ENCODE data around the gene BRD7.

Gene BRD7

DNA sequence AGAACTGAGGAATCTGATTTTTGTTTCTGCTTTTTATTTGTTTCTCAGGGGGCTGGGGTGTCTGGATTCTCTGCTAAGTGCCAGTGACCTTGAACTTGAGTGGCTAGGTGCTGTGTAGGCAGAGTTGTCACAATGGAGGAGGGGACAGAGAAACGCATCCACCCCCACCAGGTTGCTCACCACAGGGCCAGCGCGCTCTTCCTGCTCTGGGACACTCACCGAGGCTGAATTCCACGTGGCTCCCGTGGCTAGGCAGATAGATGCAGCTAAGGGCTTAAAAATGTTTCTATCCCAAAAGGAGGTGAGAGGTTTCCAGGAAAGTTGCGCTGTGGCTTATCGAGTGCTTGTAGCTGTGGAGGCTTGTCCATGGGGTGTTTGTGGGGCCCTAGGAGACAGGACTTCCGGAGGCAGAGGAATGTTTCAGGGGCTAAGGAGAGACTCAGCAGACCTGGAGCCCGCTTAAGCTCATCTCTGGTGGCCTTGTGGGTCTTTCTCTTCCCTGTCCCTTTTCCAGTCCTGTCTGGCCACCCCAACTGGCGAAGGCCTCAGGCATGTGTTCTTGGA, 65.7 kb downstream of the BRD7 start:
- DNase-seq = no peak

DNA sequence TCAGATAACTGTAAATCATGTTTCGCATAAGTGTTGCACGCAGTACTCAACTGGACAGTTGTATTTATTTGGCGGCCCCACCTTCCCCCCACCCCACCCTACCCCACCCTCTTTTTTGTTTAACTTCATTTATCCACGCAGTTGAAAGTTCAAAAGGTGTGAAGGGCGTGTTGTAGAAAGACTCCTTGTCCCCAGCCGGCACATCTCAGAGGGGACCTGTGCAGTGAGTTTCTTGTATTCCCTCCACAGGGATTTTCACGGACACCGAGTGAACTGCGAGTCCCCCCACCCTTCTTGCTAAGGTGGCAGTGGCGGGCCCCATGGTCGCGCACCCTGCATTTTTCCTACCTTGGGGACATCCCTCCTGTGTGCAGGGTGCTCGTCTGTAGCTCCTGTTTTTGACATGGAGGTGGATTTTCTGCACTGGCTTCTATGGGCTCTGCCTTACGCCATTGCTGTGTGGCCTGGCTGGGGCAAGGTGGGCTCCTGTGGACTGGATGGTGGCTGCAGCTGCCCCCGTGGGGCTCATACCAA, 66.2 kb downstream of the BRD7 start:
- DNase-seq = no peak

DNA sequence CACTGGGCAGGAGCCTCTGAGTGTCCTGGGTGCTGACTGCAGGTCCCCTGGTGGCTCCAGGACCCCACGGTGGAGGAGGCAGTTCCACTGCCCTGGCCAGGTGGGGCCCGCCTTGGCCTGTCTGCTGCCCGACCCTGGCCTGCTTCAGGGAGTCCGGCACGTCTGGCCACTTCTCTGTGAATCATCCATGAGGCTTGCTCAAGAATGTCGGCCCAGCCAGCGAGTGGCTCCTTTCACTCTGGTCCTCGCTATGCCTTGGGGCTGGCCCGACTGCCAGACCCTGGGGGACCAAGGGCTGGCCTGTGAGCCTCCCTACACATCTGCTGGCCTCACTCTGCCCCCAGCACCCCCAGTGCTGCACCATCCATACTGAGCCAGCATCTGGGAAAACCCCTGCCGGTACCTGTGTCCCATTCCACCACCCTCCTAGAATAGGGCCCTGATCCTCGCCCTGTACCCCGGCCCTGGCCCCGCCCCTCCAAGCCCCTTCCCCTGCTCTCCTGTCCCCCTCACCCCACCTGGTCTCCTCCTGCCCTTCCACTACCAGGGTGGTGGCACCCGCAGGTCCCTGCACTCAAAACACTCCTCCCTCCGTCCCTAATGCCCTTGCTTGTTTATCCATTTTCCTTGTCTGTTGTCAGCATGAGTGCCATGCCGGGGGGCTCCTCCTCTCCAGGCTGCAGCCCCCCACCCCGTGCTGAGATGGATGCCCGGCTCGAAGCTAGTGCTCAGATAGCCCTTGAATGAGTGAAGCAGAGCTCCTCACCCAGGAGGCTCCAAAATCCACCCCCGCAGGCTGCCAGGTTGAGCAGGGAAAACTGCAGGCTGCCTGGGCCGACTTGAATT, 66.9 kb downstream of the BRD7 start:
- no peak for DNase-seq

DNA sequence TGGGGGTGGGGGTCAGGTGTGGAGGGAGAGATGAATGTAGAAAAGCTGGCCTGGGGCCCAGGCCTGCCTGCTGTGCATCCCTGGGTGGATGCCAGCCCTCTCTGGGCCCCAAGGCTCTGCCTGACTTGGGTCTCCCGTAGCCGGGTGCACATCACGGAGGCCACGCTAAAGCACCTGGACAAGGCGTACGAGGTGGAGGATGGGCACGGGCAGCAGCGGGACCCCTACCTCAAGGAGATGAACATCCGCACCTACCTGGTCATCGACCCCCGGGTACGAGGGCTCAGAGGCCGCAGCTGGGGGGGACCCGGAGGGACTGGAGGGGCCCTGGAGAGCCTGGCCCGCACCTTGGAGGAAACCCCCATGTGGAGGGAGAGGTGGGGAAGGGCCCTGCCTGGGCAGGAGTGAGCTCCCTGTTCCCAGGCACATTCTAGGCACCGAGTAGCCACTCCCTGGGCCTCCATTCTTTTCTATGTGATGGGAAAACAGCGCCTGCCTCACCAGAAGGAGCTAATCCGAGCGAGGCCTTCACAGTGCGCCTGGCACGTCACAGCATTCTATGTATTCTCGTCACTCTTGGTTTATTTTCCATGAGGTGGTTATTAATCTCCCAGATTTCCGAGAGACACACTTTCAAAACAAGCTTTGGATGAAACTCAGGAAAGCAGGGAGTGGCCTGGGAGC, 67.7 kb downstream of the BRD7 start:
- no peak for DNase-seq

DNA sequence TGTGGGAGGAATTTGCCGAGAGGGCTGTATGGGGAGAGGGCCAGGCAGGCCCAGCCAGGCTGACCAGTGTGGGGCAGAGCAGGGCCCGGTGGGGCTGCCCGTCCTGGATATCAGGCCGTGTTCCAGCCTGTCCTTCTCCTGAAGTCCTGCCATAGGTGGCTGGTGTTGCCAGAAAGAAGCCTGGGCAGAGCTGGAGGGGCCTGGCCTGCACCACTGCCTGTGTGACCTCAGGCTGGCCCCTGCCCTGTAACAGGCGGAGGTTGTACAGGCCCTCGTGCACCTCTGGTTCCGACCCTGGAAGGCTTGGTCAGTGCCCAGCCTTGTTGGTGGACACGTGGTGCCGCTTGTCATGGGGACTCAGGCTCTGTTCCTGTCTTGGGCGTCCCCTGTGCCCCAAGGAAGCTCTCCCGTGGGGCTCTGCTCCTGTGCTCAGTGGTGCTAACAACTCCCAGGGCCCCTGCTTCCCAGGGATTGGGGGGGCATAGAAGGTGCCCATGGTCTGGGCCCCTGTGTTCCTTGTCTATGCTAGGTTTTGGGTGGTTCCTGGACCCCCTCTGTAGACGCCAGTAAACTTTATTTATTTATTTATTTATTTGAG, 69.2 kb downstream of the BRD7 start:
- no peak for DNase-seq

DNA sequence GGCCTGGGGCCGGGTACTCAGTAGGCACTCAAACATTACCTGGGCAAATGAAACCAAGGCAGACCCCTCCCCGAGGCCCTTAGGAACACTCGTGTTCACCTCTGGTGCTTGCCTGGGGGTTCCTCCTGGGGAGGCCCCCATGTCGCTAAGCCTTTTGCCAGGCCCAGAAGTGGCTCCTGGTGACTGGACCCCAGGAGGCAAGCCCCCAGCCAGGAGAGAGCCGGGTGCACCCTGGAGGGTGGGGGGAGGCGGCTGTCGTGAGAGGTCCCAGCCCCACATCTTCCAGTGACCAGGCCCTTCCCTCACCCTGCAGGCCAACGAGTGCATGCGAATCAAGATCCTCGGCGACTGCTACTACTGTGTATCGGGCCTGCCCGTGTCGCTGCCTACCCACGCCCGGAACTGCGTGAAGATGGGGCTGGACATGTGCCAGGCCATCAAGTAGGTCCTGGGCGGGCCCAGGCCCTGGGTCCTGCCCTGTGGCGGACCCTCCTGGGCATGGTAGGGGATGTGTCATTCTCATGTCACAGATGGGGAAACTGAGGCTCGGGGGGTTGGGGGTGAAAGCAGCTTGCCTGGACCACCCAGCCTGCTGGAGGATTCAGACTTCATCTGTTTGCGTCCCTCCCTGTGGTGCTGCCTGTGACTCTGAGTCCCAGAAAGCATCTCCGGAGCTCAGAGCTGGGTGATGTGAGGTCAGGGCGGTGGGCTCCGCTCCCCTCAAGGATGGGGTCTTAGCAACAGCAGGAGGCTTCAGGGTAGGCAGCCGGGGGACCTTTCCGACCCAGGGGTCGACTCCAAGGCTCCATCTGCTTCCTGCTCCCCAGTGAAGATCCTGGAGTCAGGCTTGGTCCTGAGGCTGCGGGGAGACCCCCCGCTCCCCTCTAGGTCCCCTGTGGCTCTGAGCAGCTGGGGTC, 69.9 kb downstream of the BRD7 start:
- DNase-seq = no peak

DNA sequence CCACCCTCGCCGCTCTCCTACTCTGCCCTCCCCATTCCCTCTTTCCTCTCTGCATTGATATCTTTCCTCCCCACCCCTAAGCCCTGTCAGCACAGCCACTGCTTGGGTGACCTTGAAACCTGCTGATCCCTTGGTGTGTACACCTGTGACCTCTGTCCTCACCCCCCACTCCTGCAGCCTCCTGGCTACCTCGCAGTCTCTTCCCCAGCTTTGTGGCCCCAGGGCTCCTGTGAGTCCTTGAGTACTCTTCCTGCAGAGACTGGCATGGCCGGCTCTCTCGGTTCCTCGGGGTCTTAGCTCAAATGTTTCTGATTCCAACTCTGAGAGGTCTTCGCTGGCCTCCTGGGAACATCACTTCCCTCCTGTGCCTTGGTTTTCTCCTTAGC, 70.7 kb downstream of the BRD7 start:
- no peak for DNase-seq

DNA sequence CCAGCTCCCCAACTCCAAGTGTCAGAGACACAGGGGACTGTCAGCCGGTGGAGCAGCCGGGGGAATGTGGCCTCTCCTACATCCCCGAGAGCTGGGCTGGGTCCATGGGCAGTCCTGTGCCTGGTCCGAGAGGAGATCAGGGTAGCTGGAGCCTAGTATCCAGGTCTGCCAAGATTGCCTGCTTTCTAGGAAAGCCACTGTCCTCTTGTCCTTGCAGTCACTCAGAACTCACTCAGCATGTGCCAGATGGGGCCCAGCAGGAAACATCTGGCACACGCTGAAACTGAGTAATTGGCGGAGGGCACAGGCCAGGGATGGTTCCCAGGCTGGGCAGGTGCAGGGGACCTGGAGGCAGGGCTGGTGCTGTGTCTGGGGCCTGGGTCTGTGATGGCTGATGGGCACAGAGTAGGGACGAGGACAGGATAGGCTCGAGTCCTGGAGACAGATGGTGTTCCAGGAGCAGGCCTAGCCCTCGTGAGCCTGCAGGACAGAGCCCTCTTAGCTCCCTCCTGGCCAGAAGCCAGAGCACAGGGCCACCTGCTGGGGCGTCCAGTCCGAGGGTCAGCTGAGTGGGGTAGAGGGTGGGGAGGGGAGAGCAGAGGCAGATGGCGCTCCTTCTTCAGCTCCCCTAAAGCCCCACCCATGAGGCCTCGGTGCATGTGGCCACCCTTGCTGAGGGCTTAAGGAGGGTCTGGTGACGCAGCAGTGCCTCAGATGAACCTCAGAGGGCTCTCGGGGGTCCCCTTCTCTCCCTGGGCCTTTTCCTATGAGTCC, 71.3 kb downstream of the BRD7 start:
- no peak for DNase-seq

DNA sequence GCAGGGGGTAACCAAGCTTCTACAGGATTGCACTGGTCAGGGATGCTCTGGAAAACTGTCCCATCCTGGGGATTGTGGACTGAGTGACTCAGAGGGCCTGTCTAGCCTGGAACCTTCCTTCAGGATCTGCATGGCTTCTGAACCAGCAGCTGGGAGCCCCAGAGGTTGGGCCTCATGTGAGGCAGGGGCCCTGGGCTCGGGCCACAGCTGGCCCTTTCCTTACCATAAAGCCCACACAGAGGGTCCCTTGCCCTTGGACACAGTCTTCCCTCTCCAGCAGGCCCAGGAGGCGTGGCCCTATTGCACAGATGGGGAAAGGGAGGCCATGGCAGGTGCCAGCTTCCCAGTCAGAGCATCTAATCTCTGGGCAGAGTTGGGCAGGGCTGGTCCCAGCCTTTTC, 72.0 kb downstream of the BRD7 start:
- DNase-seq = no peak

DNA sequence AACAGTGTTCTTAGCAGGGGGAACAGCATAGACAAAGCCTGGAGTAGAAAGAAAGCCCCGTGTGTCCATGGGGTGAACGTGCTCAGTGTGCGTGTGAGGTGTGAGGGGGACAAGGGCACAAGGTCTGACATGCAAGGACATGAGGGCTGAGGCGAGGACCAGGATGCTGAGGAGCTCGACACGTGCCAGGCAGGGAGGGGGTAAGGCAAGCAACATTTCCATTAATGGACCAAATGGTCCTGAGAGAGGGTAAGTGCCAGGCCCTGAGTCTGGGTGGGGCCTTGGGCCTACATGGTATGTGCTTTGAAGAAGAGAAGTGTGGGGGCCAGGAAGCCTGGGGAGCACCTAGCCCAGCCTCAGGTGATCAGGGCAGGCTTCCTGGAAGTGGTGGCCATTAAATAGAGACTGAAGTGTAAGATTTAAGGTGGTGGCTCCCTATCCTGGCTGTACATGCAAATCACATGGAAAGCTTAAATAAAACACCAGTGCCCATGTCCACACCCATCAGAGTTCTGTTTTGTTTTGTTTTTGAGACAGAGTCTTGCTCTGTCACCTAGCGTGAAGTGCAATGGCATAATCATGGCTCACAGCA, 73.2 kb downstream of the BRD7 start:
- DNase-seq = no peak

DNA sequence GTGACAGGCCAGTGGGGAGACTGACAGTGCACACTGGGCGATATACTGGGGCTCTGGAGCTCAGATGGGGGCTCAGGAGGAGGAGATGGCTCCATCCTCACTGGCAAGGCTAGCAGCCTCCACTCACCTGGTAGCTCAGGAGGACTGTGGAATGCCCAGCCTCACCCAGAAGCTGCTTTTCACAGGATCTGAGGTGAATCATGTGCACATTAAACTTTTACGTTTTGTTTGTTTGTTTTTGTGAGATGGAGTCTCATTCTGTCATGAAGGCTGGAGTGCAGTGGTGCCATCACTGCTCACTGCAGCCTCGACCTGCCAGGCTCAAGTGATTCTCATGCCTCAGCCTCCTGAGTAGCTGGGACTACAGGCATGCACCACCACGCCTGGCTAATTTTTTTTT, 73.8 kb downstream of the BRD7 start:
- DNase-seq = no peak

DNA sequence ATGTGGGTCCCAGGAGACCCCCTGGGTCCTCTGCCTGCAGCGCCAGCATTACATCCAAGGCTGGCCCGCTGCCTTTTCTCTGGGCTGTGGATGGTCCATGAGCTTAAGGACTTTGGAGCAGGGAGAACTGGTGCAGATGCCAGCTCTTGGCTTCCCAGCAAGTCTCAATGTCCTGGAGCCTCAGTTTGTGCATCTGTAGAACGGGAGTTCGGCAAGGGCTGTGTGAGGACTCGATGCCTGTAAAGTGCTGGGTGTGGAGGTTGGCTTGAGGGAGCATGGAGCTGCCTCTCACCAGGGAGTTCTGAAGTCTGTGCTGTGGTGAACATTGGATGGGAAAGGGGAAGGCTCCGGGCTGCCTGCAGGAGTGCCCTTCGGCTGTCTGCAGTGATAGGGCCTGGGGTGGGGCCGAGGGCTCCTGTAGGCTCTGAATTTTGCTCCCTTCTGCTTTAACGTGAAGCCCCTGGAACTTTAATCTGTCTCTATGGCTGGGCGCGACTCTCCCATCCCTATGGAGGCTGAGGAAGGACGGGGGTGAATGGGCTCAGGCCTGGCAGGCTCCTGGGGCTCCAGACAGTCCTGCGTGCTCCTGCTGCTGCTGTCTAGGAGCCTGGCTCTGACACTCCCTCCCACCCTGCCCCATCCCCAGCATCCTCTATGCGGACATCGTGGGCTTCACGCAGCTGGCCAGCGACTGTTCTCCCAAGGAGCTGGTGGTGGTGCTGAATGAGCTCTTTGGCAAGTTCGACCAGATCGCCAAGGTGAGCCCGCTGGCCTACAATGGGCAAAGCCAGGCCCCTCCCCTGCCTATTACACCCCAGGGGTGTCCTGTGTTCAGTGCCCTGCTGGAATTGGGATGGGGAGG, 74.6 kb downstream of the BRD7 start:
- no peak for DNase-seq

DNA sequence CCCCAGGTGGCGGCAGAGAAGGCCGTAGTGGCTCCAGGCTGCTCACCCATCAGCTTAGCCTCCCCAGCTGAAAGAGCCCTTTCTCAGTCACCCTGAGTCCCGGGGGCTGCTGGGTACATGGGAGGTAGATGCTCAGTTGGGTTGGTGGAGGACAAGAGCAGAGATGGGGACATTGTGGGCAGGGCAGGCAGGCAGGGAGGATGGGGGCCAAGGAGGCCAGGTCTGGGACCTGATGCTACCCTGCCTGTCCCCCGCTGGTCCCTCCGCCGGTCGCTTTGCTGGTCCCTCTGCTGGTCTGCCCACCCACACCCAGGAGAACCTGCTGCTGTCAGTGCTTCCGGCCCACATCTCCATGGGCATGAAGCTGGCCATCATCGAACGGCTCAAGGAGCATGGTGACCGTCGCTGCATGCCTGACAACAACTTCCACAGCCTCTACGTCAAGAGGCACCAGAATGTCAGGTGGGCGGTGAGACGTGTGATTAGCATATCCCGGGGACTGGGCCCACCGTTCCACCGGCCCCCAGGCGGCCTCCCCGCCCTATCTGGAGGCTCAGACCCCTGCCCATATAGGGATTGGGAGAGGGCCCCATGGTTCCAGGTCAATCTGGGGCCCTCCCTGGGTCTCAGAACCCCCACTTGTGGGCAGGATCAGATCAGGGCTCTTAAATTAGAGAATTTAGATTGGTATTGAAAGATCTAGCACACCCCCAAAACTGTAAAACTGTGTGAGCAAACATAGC, 75.6 kb downstream of the BRD7 start:
- no peak for DNase-seq

DNA sequence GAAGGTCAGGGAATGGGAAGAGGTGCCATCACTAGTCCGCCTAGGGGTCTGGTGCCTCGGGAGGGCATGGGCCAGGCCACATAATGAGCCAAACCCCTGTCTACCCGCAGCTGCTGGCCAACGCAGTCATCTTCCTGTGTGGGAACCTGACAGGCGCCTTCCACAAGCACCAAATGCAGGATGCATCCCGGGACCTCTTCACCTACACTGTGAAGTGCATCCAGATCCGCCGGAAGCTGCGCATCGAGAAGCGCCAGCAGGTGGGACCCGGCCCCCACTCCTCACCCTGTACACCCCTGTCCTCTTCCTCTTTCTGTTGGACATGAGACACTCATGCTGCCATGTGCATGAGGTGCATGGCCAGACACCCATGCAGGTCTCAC, 76.2 kb downstream of the BRD7 start:
- no peak for DNase-seq

DNA sequence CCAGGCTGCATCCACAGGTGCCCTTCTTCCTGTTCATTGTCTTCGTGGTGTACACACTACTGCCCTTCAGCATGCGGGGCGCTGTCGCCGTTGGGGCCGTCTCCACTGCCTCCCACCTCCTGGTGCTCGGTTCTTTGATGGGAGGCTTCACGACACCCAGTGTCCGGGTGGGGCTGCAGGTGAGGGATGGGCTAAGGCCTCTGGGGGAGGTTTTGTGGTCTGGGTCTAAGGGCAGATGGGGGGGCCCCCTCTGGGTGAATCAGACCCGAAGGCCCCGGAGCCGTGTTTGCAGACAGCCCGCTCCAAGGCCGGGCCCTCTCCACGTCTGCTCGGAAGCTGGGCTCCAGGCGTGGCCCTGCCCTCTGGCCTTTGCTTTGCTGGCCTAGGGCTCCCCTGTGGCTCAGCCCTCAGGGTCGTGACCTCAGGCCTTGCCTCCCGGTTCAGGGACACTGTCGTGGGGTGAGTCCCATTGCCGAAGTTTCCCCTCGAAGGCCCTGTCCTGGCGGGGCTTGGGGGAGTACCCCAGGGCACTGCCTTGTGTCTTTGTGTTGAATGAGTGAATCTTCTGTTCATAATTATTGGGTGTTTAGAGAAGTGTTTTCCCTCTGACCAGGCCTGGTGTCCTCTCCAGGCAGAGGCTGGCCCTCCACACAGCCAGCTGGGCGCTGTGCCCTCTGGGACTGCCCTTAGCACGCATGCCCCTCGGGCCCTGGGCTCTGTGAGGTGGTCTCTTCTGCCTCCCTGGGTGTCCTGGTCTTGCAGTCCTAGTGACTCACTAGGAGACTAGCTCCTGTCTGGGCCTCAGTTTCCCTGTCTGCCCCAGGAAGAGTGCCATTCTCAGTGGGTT, 76.8 kb downstream of the BRD7 start:
- no peak for DNase-seq

DNA sequence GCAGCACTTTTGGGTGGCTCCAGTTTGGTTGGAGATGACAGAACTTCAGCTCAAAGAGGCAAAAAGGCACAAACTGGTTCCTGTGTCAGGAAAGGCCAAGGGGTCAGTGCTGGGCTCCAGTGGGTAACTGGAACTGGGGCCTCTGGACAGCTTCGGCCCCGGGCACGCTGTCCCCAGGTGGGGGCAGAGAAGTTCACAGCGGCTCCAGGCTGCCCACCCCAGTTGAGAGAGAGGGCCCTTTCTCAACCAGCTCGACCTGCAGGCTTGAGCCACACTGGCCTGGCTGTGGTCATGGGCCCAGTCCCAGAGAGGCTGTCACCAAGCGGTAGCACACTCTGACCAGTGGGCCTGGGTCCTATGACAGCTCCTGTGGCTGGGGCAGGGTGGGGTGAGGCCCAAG, 77.9 kb downstream of the BRD7 start:
- DNase-seq = no peak

DNA sequence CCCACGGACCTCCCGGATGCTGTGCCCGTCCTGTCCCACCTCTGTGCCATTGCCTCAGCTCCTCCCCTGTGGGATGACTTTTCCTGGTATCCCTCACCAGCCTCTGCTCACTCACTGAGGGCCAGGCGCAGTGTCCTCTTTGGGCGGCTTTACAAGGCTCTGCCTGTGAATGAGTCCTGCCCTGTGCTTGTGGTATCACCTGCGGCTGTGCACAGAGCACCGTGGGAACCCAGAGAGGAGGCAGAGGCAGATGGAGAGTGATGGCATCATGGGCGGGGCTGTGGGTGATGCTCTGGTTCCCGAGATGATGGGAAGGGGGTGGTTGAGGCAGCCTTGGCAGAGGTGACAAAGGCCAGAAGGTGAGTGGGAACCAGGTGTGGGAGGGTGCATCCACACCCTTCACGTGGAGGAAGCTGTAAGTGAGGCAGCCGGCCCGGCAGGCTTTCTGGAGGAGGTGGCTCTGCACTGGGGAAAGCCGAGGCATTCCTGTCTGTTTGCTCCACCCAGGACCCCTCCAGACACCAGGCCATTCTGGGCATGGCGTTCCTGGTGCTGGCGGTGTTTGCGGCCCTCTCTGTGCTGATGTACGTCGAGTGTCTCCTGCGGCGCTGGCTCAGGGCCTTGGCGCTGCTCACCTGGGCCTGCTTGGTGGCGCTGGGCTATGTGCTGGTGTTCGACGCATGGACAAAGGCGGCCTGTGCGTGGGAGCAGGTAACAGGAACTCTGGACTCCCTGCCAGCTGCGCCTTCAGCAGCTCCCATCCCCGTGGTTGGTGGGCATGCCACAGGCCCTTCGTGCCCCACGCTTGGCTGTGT, 78.6 kb downstream of the BRD7 start:
- DNase-seq = no peak

DNA sequence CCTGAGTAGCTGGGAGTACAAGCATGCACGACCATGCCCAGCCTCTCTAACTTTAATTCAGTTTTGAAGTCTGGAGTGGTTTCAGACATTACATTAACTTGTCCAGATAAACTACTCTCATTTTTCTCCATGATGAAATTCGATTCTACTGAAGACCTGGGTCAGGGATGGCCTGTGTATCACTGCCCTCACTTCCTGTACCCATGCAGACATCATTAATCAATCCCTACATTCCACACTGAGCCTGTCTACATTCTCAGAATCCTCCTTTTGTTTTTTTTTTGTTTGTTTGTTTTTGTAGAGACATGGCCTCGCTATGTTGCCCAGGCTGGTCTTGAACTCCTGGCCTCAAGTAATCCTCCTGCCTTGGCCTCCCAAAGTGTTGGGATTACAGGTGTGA, 79.9 kb downstream of the BRD7 start:
- DNase-seq = no peak
